HG03521 (cell line): ENCODE measurements around the gene TTF1.

Experiments
- ATAC-seq: cut with Tn5 transposase; IDR thresholded peaks from one replicate; pipeline ENCODE4 v1.9.1; 2021; ENCODE audit warnings: mild to moderate bottlenecking, moderate library complexity; ENCODE audit not compliant: unreplicated experiment

TTF1 gene

GRCh38 chr9:132406554-132407122 is at the start of gene TTF1:
TSS of gene TTF1 (minus strand) at chr9:132406840. CDS start at chr9:132402821, 4,019 bp downstream.
- ATAC-seq = peak; percentile 78

DNA sequence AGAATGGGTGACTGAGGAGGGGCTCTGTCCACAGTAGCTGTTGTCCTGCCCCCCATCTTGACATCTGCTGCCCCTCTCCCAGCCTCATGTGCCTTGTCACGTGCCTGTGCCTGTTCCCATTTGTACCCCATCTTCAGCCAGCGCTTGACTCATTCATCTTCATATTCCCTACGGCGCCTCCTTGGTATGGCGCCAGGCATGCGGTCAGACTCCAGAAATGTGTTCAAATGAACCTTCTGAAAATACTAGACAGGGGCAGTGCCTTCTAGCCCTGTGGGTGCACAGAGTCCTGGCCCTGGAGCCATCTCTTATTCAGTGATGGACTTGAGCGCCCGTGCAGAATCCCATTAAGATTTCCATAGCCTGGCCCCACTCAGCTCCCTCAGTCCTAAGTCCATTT is 49.6 kb upstream of the TTF1 start:
- no peak for ATAC-seq

DNA sequence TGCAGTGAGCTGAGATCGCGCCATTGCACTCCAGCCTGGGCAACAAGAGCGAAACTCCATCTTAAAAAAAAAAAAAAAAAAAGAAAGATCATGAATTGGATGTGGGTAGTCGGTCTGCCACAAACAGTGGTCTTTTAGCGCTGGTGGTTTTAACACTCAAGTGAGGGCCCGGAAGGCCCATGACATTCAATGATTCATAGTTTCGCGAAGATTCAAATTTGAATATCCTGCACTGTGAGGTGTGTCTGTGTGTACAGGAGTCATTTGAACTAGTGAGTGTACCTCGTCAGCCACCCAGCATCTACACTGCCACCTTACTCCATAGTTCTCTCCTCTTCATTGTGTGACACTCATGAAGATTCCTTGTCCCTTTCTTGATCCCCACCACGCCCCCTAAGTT is 44.6 kb upstream of the TTF1 start:
- no peak for ATAC-seq

DNA sequence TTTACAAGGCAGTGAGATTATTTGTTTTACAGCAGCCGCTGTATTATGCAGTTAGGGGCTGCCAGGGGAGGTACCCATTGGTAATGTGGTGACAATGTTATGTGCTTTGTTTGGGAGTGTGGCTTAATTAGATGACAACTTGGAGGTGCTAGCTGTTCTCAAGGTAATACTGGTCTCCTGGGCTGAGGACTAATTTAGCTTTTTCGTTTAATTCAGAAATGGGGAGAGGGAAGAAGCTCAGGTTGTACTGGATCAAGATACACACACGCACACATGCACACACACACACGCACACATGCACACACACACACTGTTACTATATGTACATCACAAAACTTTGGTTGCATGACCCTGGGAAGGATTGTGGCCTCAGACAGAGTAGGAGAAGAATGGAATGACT is 41.3 kb upstream of the TTF1 start:
- ATAC-seq = no peak

GRCh38 chr9:132447346-132447745 is 40.7 kb upstream of the TTF1 start:
- ATAC-seq = no peak

GRCh38 chr9:132446887-132447286 is 40.2 kb upstream of the TTF1 start:
- ATAC-seq = no peak

DNA sequence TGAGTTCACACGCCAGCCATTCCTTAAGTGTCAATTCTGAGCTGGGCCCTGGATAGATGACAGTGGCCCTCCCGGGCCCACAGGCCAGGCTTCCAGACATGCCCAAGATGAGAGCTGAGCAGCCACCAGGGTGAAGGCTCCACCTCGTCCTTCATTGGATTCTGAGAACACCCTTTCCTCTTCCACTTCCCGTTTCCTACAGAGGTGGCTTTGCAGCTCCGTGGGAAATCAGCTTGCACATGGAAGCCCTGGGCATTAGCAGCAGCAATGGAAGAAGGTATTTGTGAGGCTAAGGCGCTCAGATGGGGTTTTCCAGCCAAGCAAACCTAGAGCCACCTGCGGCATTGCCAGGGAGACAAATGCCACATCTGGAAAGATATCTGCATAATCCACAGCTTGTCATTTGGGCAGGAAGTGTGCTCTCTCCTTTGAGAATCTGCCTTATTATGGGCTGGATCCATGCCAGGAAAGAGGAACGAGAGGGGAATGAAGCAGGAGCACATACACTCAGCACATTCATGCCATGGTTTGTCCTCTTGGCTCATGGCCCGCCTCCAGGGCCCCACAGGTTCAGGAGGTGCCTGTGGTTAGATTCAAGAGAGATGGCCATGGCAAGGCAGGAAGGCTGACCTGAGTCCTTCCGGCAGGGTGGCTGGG is 37.4 kb upstream of the TTF1 start:
- no peak for ATAC-seq

DNA sequence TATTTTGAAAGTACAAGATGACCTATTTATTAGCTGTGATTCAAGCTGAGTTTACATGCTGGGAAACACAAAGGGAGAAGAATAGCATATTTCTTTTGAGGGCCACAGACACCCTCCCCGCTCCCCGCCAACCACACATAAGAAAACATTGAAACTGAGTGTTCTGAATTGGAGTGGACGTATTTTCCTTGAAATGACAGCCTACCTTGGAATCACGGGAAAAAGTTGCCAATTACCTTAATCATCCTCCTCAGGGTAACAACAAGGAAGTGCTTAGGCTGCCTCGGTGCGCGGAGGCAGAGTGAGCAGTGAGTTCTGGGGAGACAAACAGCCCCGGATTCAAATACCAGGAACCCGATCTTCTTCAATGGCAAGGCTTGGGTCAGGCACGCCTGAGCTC is 34.8 kb upstream of the TTF1 start:
- no peak for ATAC-seq

DNA sequence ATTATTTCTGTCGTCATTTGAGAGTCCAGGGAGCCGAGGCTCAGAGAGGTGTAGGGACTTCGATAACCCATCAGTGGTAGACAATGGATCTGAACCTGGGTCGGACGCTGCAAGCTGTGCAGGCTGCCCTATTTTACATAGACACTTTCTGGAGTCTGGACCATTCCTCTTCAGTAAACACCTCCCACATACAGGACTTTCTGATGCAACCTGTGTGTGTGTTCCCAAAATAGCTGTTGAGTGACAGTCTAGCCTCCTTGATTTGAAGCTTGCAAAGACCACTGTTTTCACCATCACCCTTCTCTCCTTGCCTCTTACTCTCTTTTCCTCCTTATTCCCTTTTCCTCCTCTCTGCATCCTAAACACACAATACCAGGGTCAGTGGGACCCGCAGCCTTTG is 34.1 kb upstream of the TTF1 start:
- ATAC-seq = no peak

- no peak for ATAC-seq
These were observed 32.5 kb upstream of the TTF1 start for GRCh38 chr9:132439153-132439552.

- no peak for ATAC-seq
These were observed 28.2 kb upstream of the TTF1 start for GRCh38 chr9:132434881-132435280.

GRCh38 chr9:132430998-132431397 is 24.4 kb upstream of the TTF1 start:
- ATAC-seq = no peak

DNA sequence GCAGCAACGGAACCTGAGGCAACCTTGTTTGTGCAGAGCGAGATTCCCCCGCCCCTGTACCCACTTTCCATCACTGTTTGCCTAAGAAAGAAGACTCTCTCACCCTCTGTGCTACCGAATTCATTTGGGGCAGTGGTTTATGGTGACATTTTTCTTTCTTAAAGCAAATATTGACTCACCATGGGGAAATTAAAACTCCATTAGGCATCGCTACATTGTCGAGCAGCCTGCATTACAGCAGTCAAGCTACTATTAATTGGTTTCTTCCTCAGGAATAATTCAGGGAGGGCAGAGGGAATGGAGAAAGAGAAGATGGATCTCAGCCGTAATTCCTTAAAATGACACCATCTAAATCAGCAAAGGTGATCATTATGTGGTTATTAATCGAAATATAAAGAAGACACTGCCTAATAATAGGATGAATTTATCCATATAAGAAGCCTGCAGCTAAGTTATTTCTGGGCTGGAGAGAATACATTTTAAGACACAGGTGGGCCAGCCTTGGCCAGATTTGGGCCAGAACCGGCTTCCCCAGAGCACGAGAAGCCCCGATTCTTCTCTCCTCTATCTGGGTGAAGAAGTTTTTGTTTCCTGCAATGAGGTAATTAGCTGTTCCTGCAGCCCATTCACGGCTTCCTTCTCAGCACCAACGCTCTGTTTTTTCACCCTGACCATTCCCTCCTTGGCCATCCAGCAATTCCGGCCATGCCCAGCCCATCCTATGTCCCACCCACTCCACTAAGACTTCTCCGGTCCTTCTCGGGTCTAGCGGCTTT is 20.2 kb upstream of the TTF1 start:
- no peak for ATAC-seq

- no peak for ATAC-seq
These were observed 19.0 kb upstream of the TTF1 start for GRCh38 chr9:132425675-132426062.

- ATAC-seq = no peak
These were observed 18.4 kb upstream of the TTF1 start for GRCh38 chr9:132424857-132425674.

DNA sequence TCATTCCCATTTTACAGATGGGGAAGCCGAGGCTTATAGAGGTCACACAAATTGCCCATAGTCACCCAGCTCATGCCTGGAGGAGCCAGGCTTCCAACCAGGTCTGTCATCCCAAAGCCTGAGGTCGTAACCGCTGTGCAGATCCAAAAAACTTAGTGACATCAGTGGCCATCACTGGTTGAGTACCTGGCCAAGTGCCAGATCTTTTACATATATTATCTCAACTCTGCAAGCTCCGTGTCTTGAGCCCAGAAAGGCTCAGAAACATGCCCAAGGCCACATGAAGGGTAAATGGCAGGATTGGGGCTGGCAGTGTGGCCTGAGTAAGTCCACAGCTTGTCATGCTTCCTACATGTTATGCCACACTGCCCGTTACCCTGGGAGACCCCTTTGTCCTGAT is 16.9 kb upstream of the TTF1 start:
- ATAC-seq = no peak

GRCh38 chr9:132422574-132422973 is 15.9 kb upstream of the TTF1 start:
- no peak for ATAC-seq

DNA sequence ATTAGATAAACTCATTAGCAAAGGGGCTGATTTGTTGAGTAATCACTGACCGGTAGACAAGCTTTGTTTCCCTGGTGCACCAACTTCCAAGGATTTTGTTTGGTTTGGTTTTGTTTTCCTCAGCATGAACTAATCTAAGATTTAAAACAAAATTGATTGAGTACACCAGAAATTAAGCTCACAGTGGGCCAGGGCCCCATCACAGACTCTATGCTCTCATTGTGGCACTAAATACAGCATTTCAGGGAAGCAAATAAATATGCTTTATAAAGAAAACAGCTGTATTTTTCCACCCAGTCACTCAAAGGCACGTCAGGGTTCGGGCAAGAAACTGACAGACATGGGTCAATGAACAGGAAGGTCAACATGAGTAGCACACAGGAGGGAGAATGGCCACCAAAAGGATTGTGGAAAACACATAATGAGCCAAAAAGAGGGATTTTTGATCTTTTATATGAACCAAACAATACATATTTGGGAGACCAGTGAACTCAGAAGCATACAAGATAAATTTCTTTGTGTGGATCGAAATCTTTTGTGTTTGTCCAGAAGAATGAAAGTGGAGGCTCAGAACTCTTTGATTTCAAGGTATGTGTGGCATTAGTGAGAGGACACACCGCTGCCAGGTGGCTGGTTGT is 12.2 kb upstream of the TTF1 start:
- no peak for ATAC-seq

DNA sequence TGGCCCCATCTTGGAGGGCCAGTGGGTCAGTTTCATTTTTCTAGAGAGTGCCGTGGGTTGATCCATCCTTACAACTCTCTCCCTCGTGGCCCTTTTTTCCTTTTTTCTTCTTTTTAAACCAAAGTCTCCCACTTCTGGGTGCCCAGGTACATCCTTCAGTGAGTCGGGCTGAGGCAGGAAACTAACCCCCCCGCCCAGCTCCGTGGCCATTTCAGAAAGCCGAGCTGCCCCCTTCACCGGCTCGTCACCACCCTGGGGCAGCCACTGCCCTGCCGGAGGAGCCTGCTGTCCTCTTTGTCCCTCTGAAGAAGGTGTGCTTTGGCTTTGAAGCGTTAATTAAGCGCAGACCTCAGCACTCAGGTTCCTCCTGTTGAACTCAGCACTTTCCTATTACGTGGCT is 8.5 kb upstream of the TTF1 start:
- ATAC-seq = no peak

GRCh38 chr9:132414731-132415130 is 8.1 kb upstream of the TTF1 start:
- ATAC-seq = no peak

DNA sequence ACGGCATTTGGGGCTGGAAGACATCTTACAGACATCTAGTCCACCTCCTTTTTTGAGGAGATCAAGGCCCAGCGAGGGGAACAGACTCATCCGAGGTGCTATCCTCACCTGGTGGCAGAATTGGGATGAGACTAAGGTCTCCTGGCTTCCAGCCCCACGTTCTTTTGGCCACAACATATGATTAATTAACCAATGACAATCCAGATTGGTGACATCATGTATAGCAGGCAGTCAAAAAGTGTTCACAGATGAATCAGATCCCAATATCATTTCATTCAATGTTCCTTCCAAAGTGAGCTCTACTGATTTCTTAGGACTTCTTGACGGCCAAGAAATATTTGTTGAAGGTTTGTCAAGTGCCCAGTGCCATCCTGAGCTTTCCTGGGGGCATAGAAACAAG is 7.3 kb upstream of the TTF1 start:
- no peak for ATAC-seq
